H9 (cell line): ENCODE measurements around the gene DUSP2. TPM values are rescaled to one million over a fixed set of nuclear protein-coding genes. Genes with fewer than 3 reads are reported as not detected.
A peak's percentile ranks its signal among the peaks of the same experiment; 100 is the strongest.

Experiments used
- DNase-seq: peaks from one replicate; pipeline ENCODE4 v3.0.0-alpha.2; 2017
- H2AFZ ChIP-seq: one replicate; pipeline ENCODE4 v1.6.1; 2013; ENCODE audit warnings: mild to moderate bottlenecking, low read length, control low read depth, moderate library complexity
- H2AK5ac ChIP-seq: 2 replicates; pipeline ENCODE4 v1.6.1; 2013; ENCODE audit warnings: low read length, control low read depth, mixed read lengths; ENCODE audit not compliant: insufficient read length
- H2BK120ac ChIP-seq: one replicate; pipeline ENCODE4 v1.6.1; 2013; ENCODE audit warnings: low read depth, mild to moderate bottlenecking, low read length, control low read depth, inconsistent platforms; ENCODE audit not compliant: poor library complexity, severe bottlenecking
- H2BK12ac ChIP-seq: 2 replicates; pipeline ENCODE4 v1.6.1; 2013; ENCODE audit warnings: low read length, control low read depth, mixed read lengths, low read depth; ENCODE audit not compliant: insufficient read length
- H2BK15ac ChIP-seq: 2 replicates; pipeline ENCODE4 v1.6.1; 2013; ENCODE audit warnings: low read depth, low read length, control low read depth
- H2BK20ac ChIP-seq: one replicate; pipeline ENCODE4 v1.6.1; 2013; ENCODE audit warnings: low read depth, mild to moderate bottlenecking, low read length, control low read depth, inconsistent platforms; ENCODE audit not compliant: poor library complexity, severe bottlenecking
- H2BK5ac ChIP-seq: 2 replicates; pipeline ENCODE4 v1.6.1; 2013; ENCODE audit warnings: low read length, control low read depth, mixed read lengths; ENCODE audit not compliant: insufficient read length
- H3K14ac ChIP-seq: 2 replicates; pipeline ENCODE4 v1.6.1; 2013; ENCODE audit warnings: low read length, control low read depth; ENCODE audit not compliant: insufficient read depth
- H3K18ac ChIP-seq: 2 replicates; pipeline ENCODE4 v1.6.1; 2013; ENCODE audit warnings: low read depth, mild to moderate bottlenecking, mixed read lengths, low read length, control low read depth; ENCODE audit not compliant: insufficient read length
- H3K23ac ChIP-seq: 2 replicates; pipeline ENCODE4 v1.6.1; 2013; ENCODE audit warnings: low read length, control low read depth, mixed read lengths, low read depth; ENCODE audit not compliant: insufficient read length
- H3K23me2 ChIP-seq: 2 replicates; pipeline ENCODE4 v1.6.1; 2013; ENCODE audit warnings: low read depth, mild to moderate bottlenecking, mixed read lengths, low read length, control low read depth; ENCODE audit not compliant: insufficient read length, poor library complexity, severe bottlenecking
- H3K27ac ChIP-seq: 2 replicates; pipeline ENCODE4 v1.5.1; 2013; ENCODE audit warnings: low read length, control low read depth, mixed read lengths, low read depth; ENCODE audit not compliant: insufficient read length
- H3K27me3 ChIP-seq: 2 replicates; pipeline ENCODE4 v1.6.1; 2013; ENCODE audit warnings: low read length, control low read depth, inconsistent platforms; ENCODE audit not compliant: insufficient read depth
- H3K4ac ChIP-seq: 2 replicates; pipeline ENCODE4 v1.6.1; 2013; ENCODE audit warnings: low read depth, mild to moderate bottlenecking, control low read depth, inconsistent platforms, low read length, moderate library complexity
- H3K4me1 ChIP-seq: 2 replicates; pipeline ENCODE4 v1.6.1; 2013; ENCODE audit warnings: low read length, control low read depth, inconsistent platforms; ENCODE audit not compliant: insufficient read depth
- H3K4me2 ChIP-seq: 2 replicates; pipeline ENCODE4 v1.6.1; 2013; ENCODE audit warnings: low read length, control low read depth, mixed read lengths; ENCODE audit not compliant: insufficient read length, insufficient read depth
- H3K56ac ChIP-seq: 2 replicates; pipeline ENCODE4 v1.6.1; 2013; ENCODE audit warnings: low read depth, mild to moderate bottlenecking, mixed read lengths, low read length, control low read depth; ENCODE audit not compliant: insufficient read length
- H3K79me1 ChIP-seq: 2 replicates; pipeline ENCODE4 v1.6.1; 2013; ENCODE audit warnings: low read depth, mild to moderate bottlenecking, moderate library complexity, low read length, control low read depth, inconsistent platforms; ENCODE audit not compliant: insufficient read depth, poor library complexity, severe bottlenecking
- H3K79me2 ChIP-seq: 2 replicates; pipeline ENCODE4 v1.6.1; 2013; ENCODE audit warnings: low read length, control low read depth, inconsistent platforms; ENCODE audit not compliant: insufficient read depth
- H3K9ac ChIP-seq: 2 replicates; pipeline ENCODE4 v1.6.1; 2013; ENCODE audit warnings: low read length, control low read depth, mixed read lengths; ENCODE audit not compliant: insufficient read length; ENCODE audit errors: extremely low read depth
- H3K9me3 ChIP-seq: one replicate; pipeline ENCODE4 v1.6.1; 2013; ENCODE audit warnings: low read depth, low read length, inconsistent platforms; ENCODE audit not compliant: control insufficient read depth
- H3T11ph ChIP-seq: one replicate; pipeline ENCODE4 v1.6.1; 2013; ENCODE audit warnings: mild to moderate bottlenecking, low read length, control low read depth, inconsistent platforms
- H4K20me1 ChIP-seq: one replicate; pipeline ENCODE4 v1.6.1; 2013; ENCODE audit not compliant: control insufficient read depth, insufficient read length, insufficient read depth
- H4K5ac ChIP-seq: 2 replicates; pipeline ENCODE4 v1.6.1; 2013; ENCODE audit warnings: low read depth, mild to moderate bottlenecking, mixed read lengths, low read length, control low read depth; ENCODE audit not compliant: insufficient read length
- H4K8ac ChIP-seq: replicated peaks from 2 replicates; pipeline ENCODE4 v1.6.1; 2013; ENCODE audit warnings: low read length, control low read depth, mixed read lengths, low read depth; ENCODE audit not compliant: insufficient read length
- H4K91ac ChIP-seq: 2 replicates; pipeline ENCODE4 v1.6.1; 2013; ENCODE audit warnings: low read depth, mild to moderate bottlenecking, moderate library complexity, mixed read lengths, low read length, control low read depth; ENCODE audit not compliant: insufficient read length
- H3K27ac Mint-ChIP-seq, 3 experiments: 2 replicates in 2 of 3; 3 replicates in 1 of 3; pipeline ENCODE4 v1.8.0; 2020 to 2021; ENCODE audit warnings: mixed read lengths in 3 of 3, mild to moderate bottlenecking in 1 of 3, moderate library complexity in 1 of 3
- H3K27me3 Mint-ChIP-seq: 2 replicates; pipeline ENCODE4 v1.8.0; 2021; ENCODE audit warnings: low read depth, mild to moderate bottlenecking, moderate library complexity, mixed read lengths
- H3K36me3 Mint-ChIP-seq, 3 experiments: 2 replicates in 2 of 3; 3 replicates in 1 of 3; pipeline ENCODE4 v1.8.0; 2020 to 2021; ENCODE audit warnings: low read depth in 3 of 3, mixed read lengths in 3 of 3; ENCODE audit not compliant: insufficient read depth in 1 of 3
- H3K4me1 Mint-ChIP-seq, 2 experiments: 2 replicates each; pipeline ENCODE4 v1.8.0; 2020; ENCODE audit warnings: mixed read lengths in 2 of 2
- H3K4me3 Mint-ChIP-seq, 2 experiments: 2 replicates in 1 of 2; 3 replicates in 1 of 2; pipeline ENCODE4 v1.8.0; 2020 to 2021; ENCODE audit warnings: mild to moderate bottlenecking in 2 of 2, mixed read lengths in 2 of 2, moderate library complexity in 1 of 2
- H3K9me3 Mint-ChIP-seq, 2 experiments: 2 replicates in 1 of 2; 3 replicates in 1 of 2; pipeline ENCODE4 v1.8.0; 2020; ENCODE audit warnings: mild to moderate bottlenecking in 2 of 2, mixed read lengths in 2 of 2, moderate library complexity in 1 of 2
- WGBS: extraction: QIAGEN DNeasy Blood & Tissue Kit; methylation state at CpG from one replicate; pipeline ENCODE4 v1.1.7; 2013; ENCODE audit warnings: missing lambda C conversion rate, low lambda C conversion rate, mixed read lengths; ENCODE audit not compliant: insufficient read length; ENCODE audit errors: extremely low coverage; 5-methylcytosine and 5-hydroxymethylcytosine counted together
- total RNA-seq: library from RNA; stranded (reverse); gene quantifications from 2 replicates; pipeline ENCODE4 v1.2.1, GENCODE V29; 2021
- TF ChIP-seq, protein P1 (sequence below): fragments of 200-600 bp; sonication (generic); conservative IDR thresholded peaks from 3 replicates; pipeline ENCODE4 v1.8.0; 2021; ENCODE audit warnings: antibody characterized with exemption, mild to moderate bottlenecking

Gene DUSP2
- total RNA-seq, 1 experiment from 2014 or later: 14.9 TPM

DNA sequence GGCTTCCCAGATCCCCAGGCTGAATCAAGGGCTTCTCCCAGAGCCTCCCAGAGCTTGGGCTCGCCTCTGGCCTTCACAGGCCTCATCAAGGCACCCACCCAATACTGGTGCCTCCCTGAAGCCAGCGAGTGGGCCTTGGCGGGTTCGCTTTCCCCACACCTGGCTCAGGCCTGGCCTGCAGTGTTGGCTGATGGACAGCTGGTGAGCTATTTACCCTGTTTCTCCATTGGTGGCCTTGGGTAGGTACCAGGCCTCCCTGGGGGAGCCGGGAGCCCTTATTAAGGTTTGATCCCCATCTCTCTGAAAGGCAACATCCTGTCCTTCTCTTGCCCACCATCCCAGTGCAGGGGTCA lies 18.2 kb upstream of the DUSP2 start:
- Mint-ChIP-seq H3K4me3 (no peak overlapping the region), H3K4me1 (peaks cover 23% of the 10 kb centered on the region in 2 experiments; a peak in 3 of 4 replicates), H3K36me3 (no peaks in the 10 kb centered on the region), H3K9me3 (no peaks in the 10 kb centered on the region), H3K27me3 (peaks cover 10% of the 10 kb centered on the region), H3K27ac (peak overlapping the region in 1 of 3 experiments; percentile 52; a peak in 1 of 7 replicates)
- H3K23me2 ChIP-seq: no peaks in the 10 kb centered on the region
- no peak overlapping the region for H2BK120ac ChIP-seq
- no peak overlapping the region for H2BK12ac ChIP-seq
- H3T11ph ChIP-seq: no peak overlapping the region
- H2AFZ ChIP-seq: no peak overlapping the region
- H3K9me3 ChIP-seq: no peaks in the 10 kb centered on the region
- no peak overlapping the region for H4K91ac ChIP-seq
- H3K27ac ChIP-seq: no peak overlapping the region
- no peak overlapping the region for H3K56ac ChIP-seq
- no peaks in the 10 kb centered on the region for H3K79me1 ChIP-seq
- H3K14ac ChIP-seq: no peak overlapping the region
- no CpG with 5 or more reads among the region's 5 CpGs for WGBS
- no peak overlapping the region for H2BK5ac ChIP-seq
- H3K4ac ChIP-seq: no peak overlapping the region
- H2BK15ac ChIP-seq: no peak overlapping the region
- no peak overlapping the region for H3K23ac ChIP-seq
- peaks cover 2% of the 10 kb centered on the region; the same call in 1 of the 2 replicates for H3K4me1 ChIP-seq
- H3K4me2 ChIP-seq: no peak overlapping the region
- no peak for DNase-seq
- H2BK20ac ChIP-seq: no peak overlapping the region
- H4K20me1 ChIP-seq: no peaks in the 10 kb centered on the region
- no peak overlapping the region for H3K18ac ChIP-seq
- H3K79me2 ChIP-seq: no peaks in the 10 kb centered on the region
- no peak overlapping the region for H4K8ac ChIP-seq
- H3K9ac ChIP-seq: no peak overlapping the region
- H4K5ac ChIP-seq: no peak overlapping the region
- TF ChIP-seq, protein P1, sequence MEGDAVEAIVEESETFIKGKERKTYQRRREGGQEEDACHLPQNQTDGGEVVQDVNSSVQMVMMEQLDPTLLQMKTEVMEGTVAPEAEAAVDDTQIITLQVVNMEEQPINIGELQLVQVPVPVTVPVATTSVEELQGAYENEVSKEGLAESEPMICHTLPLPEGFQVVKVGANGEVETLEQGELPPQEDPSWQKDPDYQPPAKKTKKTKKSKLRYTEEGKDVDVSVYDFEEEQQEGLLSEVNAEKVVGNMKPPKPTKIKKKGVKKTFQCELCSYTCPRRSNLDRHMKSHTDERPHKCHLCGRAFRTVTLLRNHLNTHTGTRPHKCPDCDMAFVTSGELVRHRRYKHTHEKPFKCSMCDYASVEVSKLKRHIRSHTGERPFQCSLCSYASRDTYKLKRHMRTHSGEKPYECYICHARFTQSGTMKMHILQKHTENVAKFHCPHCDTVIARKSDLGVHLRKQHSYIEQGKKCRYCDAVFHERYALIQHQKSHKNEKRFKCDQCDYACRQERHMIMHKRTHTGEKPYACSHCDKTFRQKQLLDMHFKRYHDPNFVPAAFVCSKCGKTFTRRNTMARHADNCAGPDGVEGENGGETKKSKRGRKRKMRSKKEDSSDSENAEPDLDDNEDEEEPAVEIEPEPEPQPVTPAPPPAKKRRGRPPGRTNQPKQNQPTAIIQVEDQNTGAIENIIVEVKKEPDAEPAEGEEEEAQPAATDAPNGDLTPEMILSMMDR: no peak
- no peak overlapping the region for H2AK5ac ChIP-seq
- no peaks in the 10 kb centered on the region for H3K27me3 ChIP-seq
